ENCODE measurements around the gene TEX36.

TEX36 gene

DNA sequence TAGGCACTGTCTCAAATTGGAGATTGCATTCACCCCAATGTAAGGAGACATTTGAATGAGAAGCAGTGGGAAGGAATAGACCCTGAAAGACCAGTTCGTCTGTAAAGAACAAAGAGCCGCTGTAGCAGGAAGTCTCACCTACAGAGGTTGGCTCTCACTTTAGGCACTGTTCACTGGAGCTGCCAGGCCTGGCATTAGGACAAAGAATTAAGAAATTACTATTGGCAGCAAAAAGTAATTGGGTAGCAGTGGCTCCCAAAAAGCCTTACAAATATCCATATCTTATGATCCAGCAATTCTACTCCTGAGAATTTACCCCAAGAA is 10.5 kb upstream of the TEX36 start:
- H3K27me3 ChIP-seq = peaks cover 3% of the 10 kb centered on the region

DNA sequence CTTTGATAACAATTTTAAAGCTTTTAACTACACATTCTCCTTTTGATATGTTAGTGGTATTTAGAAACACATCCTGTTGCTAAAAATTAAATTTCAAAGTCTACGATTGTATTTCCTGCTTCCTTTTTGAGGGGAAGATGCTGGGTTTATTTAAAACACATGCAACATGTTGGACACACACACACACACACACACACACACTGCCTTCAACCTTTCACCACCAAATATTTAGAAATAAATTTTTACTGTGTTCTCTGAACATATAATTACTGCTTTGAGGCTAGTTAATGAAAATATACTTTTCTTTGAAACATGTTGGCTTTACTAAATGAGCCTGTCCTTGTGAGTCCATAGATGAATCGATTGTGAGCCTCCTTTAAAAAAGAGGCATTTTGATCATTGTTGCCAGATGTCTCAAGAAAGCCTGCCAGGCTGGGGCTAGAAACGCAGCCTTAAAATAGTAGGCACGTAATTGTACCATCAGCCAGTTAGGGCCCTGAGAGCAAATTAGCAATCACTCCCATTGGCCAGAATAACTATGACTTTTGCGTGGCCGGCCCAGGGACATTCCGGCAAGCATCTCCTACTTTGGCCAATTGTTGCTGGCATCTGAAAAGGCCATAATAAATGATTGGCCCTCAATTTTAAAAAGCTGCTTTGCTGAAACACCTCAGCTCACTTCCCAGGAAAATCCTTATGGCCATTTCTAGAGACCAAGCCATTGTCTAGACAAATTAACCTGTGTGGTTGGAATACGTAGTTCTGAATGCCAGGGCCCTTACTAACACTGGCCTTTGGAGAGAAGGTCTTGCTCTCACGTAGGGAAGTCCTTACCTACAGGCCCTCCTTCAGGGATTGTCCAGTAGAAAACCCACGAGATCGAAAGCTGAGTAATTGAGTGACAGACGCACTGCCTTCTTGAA is 9.9 kb upstream of the TEX36 start:
- no peaks in the 10 kb centered on the region for H3K4me1 ChIP-seq
- no peak for DNase-seq
- H3K36me3 ChIP-seq = no peaks in the 10 kb centered on the region
- no peaks in the 10 kb centered on the region for H3K9me3 ChIP-seq
- no peak overlapping the region for H3K4me3 ChIP-seq (ENCODE audit: low read depth, low read length)
- no peak for TF ChIP-seq CTCF (IDR thresholded peaks at IDR 0.05; ENCODE audit: low read depth, low read length)
- H3K27me3 ChIP-seq = peaks cover 3% of the 10 kb centered on the region

More for the DNA sequence above, 10.5 kb upstream of the TEX36 start:
- no peaks in the 10 kb centered on the region for H3K36me3 ChIP-seq
- TF ChIP-seq CTCF (IDR thresholded peaks at IDR 0.05; ENCODE audit: low read depth, low read length) = no peak
- H3K4me3 ChIP-seq (ENCODE audit: low read depth, low read length) = no peak overlapping the region
- H3K4me1 ChIP-seq = no peaks in the 10 kb centered on the region
- no peak for DNase-seq
- no peaks in the 10 kb centered on the region for H3K9me3 ChIP-seq

GRCh38 chr10:125692196-125692595 is 9.2 kb upstream of the TEX36 start:
- H3K4me3 ChIP-seq (ENCODE audit: low read depth, low read length) = no peak overlapping the region
- no peaks in the 10 kb centered on the region for H3K36me3 ChIP-seq
- peaks cover 3% of the 10 kb centered on the region for H3K27me3 ChIP-seq
- H3K4me1 ChIP-seq = no peaks in the 10 kb centered on the region
- H3K9me3 ChIP-seq = no peaks in the 10 kb centered on the region
- TF ChIP-seq CTCF (IDR thresholded peaks at IDR 0.05; ENCODE audit: low read depth, low read length) = no peak
- DNase-seq = no peak

- DNase-seq = no peak
- Histone ChIP-seq H3K9me3 (no peaks in the 10 kb centered on the region), H3K4me3 (ENCODE audit: low read depth, low read length) (no peak overlapping the region), H3K27me3 (peaks cover 3% of the 10 kb centered on the region), H3K36me3 (no peaks in the 10 kb centered on the region), H3K4me1 (no peaks in the 10 kb centered on the region)
- TF ChIP-seq CTCF (IDR thresholded peaks at IDR 0.05; ENCODE audit: low read depth, low read length) = no peak
These were observed 8.4 kb upstream of the TEX36 start for GRCh38 chr10:125691160-125691981.

DNA sequence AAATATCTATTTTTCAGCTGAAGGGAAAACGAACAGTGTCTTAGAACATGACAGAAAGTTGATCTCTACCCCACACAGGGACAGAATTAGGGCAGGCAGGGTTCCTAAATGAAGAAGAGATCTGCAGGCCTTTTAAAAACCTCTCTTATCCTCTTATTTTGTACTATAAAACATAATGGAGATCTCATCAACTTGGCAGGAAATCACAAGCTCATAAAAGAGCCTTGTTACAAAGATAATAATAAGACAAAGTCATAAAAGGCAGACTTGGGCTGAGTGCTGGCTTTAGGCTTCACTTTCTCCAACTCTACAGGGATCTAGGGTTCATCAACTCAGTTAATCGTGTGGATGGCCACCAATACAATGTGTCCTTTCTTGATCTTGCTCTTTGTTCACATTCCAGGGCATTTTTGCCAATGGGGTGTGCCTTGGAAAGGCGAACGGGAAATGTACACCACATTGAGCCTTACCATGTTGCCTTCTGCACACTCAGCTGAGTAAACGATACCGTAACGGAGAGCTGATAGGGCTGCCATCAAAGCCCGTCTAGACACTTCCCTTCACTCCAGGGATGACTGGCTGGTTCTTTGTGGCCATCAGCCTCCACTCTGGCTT is 7.1 kb upstream of the TEX36 start:
- H3K36me3 ChIP-seq = no peaks in the 10 kb centered on the region

More for the DNA sequence above, 7.1 kb upstream of the TEX36 start:
- H3K9me3 ChIP-seq = no peaks in the 10 kb centered on the region
- no peak for DNase-seq
- H3K4me3 ChIP-seq (ENCODE audit: low read depth, low read length) = no peak overlapping the region
- no peak for TF ChIP-seq CTCF (IDR thresholded peaks at IDR 0.05; ENCODE audit: low read depth, low read length)
- no peaks in the 10 kb centered on the region for H3K4me1 ChIP-seq
- peaks cover 3% of the 10 kb centered on the region for H3K27me3 ChIP-seq
